Lung (tissue), 12 donors: ENCODE measurements around the gene CBLB. TPM values are rescaled to one million over a fixed set of nuclear protein-coding genes. Genes with fewer than 3 reads are reported as not detected.

ENCODE experiments used
- ATAC-seq: fragments of 200-7000 bp; cut with Tn5 transposase; one replicate; pipeline ENCODE4 v1.9.1; 2020; ENCODE audit warnings: moderate number of reproducible peaks; ENCODE audit not compliant: insufficient read depth, low FRiP score
- DNase-seq, 3 donors: peaks; one replicate each; pipeline ENCODE4 v3.0.0-alpha.2; 2013 to 2017
- H3K27ac ChIP-seq, 2 donors: one replicate each; pipeline ENCODE4 v1.5.1; 2013; ENCODE audit warnings: mild to moderate bottlenecking in 2 of 2, moderate library complexity in 2 of 2, control low read depth in 1 of 2, inconsistent platforms in 1 of 2, low read depth in 1 of 2, low read length in 1 of 2
- H3K27me3 ChIP-seq, 3 donors: one replicate each; pipeline ENCODE4 v1.5.1; 2013; ENCODE audit warnings: low read length in 2 of 3; ENCODE audit not compliant: control insufficient read depth in 3 of 3, insufficient read depth in 3 of 3
- H3K36me3 ChIP-seq, 4 donors: one replicate each; pipeline ENCODE4 v1.5.1; 2013; ENCODE audit warnings: low read length in 4 of 4, mild to moderate bottlenecking in 1 of 4, moderate library complexity in 1 of 4; ENCODE audit not compliant: control insufficient read depth in 4 of 4, insufficient read depth in 4 of 4
- H3K4me1 ChIP-seq, 5 donors: one replicate each; pipeline ENCODE4 v1.5.1; 2013; ENCODE audit warnings: low read length in 5 of 5, mild to moderate bottlenecking in 2 of 5, moderate library complexity in 1 of 5; ENCODE audit not compliant: control insufficient read depth in 5 of 5, insufficient read depth in 5 of 5
- H3K4me3 ChIP-seq: one replicate; pipeline ENCODE4 v1.5.1; 2013; ENCODE audit warnings: mild to moderate bottlenecking, control low read depth, moderate library complexity
- H3K9ac ChIP-seq, 2 donors: one replicate each; pipeline ENCODE4 v1.5.1; 2013; ENCODE audit warnings: low read length in 2 of 2, control low read depth in 1 of 2; ENCODE audit not compliant: insufficient read depth in 1 of 2
- H3K9me3 ChIP-seq, 4 donors: one replicate each; pipeline ENCODE4 v1.5.1; 2013; ENCODE audit warnings: low read length in 3 of 4, mild to moderate bottlenecking in 1 of 4, moderate library complexity in 1 of 4; ENCODE audit not compliant: control insufficient read depth in 4 of 4, insufficient read depth in 3 of 4
- WGBS, 2 donors: extraction: QIAGEN DNeasy Blood & Tissue Kit; methylation state at CpG; one replicate each; pipeline ENCODE4 v1.1.7; 2013; 5-methylcytosine and 5-hydroxymethylcytosine counted together
- polyA plus RNA-seq, 2 donors: library from polyadenylated mRNA; stranded (reverse); fragments of 200-250 nt; gene quantifications; one replicate each; pipeline ENCODE4 v1.2.1, GENCODE V29; 2013
- total RNA-seq, 2 donors: library from RNA; depleted of rRNA in 1 of 2; stranded (reverse); fragments of >200 nt in 1 of 2; gene quantifications; one replicate each; pipeline ENCODE4 v1.2.1, GENCODE V29; 2014 to 2021
- TF ChIP-seq, protein P1 (sequence below): IDR thresholded peaks from 2 replicates; pipeline ENCODE4 v1.5.1; 2012; ENCODE audit warnings: mild to moderate bottlenecking; ENCODE audit errors: control extremely low read depth, extremely low read depth
- donor health status: control.
- donor health status: control.
- donor health status: Bipolar disorder and iron deficiency.
- donor health status: healthy.
- donor health status: DM: yes; HTN: yes; CAD: no.

The CBLB gene
- total and polyA plus RNA-seq, 4 donors = 7.2 to 124 (median 24.6) TPM

DNA sequence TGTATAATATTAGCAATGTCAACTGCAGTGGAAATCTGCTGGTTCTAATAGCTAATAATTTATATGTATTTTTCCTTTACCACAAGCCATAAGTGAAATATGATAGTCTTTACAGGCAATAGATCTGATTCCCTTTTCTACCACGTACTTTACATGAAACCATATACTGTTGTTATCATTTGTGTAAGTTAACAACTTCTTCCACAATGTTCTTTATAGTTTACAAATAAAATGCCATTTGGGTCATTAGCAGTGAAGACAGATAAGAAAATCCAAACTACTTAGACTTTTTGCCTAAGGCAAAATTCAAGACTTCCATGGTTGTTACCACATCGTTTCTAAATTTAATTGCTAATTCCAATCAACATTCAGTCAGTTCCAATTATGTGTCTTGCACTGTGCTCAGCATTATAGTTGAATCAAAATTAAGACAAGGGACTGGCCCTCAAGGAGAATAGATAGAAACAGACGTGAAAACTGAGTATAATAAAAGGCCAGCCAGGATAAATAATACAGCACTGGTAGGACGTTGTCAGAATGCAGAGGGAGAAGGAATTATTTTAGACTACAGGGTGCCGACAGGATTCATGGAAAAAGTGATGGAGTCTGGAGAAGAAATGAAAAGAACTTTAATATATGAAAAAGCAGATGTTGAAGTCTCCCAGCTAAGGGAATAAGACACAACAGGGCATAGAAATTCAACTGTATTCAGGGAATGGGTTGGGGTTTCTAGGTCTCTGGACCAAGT, 252.3 kb downstream of the CBLB start:
- 66 to 77% methylated on average over 5 of the region's 5 CpGs for WGBS, 2 donors
- H3K27ac ChIP-seq = no peak overlapping the region
- H3K9ac ChIP-seq = no peak overlapping the region
- no peaks in the 10 kb centered on the region for H3K27me3 ChIP-seq
- no peak overlapping the region for H3K4me3 ChIP-seq
- H3K9me3 ChIP-seq = no peaks in the 10 kb centered on the region
- ATAC-seq = no peak
- H3K36me3 ChIP-seq = no peaks in the 10 kb centered on the region
- peaks cover 0 to 8% (median 0%) of the 10 kb centered on the region in 5 donors for H3K4me1 ChIP-seq
- DNase-seq = peak in 1 of 3 donors; percentile 7
- TF ChIP-seq, protein P1, sequence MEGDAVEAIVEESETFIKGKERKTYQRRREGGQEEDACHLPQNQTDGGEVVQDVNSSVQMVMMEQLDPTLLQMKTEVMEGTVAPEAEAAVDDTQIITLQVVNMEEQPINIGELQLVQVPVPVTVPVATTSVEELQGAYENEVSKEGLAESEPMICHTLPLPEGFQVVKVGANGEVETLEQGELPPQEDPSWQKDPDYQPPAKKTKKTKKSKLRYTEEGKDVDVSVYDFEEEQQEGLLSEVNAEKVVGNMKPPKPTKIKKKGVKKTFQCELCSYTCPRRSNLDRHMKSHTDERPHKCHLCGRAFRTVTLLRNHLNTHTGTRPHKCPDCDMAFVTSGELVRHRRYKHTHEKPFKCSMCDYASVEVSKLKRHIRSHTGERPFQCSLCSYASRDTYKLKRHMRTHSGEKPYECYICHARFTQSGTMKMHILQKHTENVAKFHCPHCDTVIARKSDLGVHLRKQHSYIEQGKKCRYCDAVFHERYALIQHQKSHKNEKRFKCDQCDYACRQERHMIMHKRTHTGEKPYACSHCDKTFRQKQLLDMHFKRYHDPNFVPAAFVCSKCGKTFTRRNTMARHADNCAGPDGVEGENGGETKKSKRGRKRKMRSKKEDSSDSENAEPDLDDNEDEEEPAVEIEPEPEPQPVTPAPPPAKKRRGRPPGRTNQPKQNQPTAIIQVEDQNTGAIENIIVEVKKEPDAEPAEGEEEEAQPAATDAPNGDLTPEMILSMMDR = no peak

DNA sequence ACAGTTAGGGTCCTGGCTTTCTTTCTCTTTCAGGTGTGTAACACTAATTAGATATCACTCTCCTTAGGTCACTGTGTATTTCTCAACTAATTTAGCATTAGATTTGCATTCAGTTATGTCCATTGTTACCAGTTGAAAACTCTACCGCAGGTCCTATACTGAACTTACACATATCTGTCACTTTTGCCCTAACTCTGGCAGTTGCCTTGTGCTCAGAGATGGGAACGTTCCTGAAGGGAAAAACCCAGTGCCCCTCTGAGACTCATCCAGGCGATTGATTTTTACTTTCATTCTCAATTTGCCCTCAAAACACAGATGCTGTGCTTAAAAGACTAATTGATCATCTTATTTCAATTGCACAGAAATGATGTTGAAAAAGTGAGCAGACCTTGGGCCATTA, 253.0 kb downstream of the CBLB start:
- Histone ChIP-seq H3K9me3 (no peaks in the 10 kb centered on the region), H3K27ac (no peak overlapping the region), H3K27me3 (no peaks in the 10 kb centered on the region), H3K36me3 (no peaks in the 10 kb centered on the region), H3K4me1 (peaks cover 0 to 10% (median 0%) of the 10 kb centered on the region in 5 donors), H3K9ac (no peak overlapping the region), H3K4me3 (no peak overlapping the region)
- TF ChIP-seq, protein P1 = no peak
- WGBS, 2 donors = 93 to 95% methylated on average over 3 of the region's 3 CpGs
- no peak for DNase-seq
- ATAC-seq = no peak

DNA sequence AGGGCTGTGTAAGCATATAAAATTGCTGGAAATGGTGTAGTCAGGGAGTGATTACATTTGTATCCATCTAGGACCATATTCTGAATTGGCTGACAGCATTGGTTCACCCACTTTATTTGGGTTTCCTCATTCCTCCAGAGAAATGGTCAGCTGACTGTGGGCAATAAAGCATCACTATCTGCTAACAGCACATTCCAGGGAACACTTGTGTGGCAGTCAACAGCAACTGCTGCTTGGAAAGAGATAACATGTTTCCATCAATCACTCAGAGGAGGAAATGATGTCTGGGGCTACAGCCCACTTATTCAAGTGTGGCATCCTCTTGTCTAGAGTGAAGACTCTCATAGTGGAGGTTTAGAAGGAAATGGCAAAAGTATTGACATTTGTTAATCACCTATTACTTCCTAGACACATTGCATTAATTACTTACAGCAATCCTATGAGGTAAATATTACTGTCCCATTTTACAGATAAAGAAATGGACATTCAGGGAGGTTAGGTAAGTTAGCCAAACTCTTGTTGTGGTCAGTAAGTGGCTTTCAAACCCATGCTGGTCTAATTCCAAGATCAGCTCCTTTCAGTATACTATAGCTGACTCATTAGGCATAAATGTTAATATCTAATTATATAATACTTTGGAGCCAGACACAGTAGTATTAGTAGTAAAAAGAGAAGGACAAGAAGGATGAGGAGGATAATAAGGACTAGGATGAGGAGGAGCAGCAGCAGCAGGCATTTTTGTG, 254.4 kb downstream of the CBLB start:
- ATAC-seq = no peak
- H3K9ac ChIP-seq = no peak overlapping the region
- H3K4me1 ChIP-seq = peaks cover 0 to 10% (median 0%) of the 10 kb centered on the region in 5 donors

More for the DNA sequence above, 254.4 kb downstream of the CBLB start:
- Histone ChIP-seq H3K27ac (no peak overlapping the region), H3K9me3 (no peaks in the 10 kb centered on the region), H3K27me3 (no peaks in the 10 kb centered on the region), H3K4me3 (no peak overlapping the region), H3K36me3 (no peaks in the 10 kb centered on the region)
- TF ChIP-seq, protein P1 = no peak
- no peak for DNase-seq
